H1 (cell line): Measurements from ENCODE around the gene RAPH1. TPM values are rescaled to one million over a fixed set of nuclear protein-coding genes. Genes with fewer than 3 reads are reported as not detected.

Experiments used
- CTCF ChIA-PET: fragments of 300-600 bp; sonication (Branson Sonifier 250); formaldehyde crosslinking; loops from one replicate; lab custom pipeline; 2021; ENCODE audit not compliant: partially characterized antibody; lab: Charles Lee
- POLR2A ChIA-PET: fragments of 300-600 bp; sonication (Branson Sonifier 250); formaldehyde crosslinking; loops from one replicate; lab custom pipeline; 2021; ENCODE audit warnings: inconsistent platforms; ENCODE audit not compliant: partially characterized antibody; lab: Charles Lee
- DNase-seq, 2 experiments: peaks; one replicate each; pipeline versions ENCODE4 v3.0.0 to v3.0.0-alpha.2; 2010 to 2022; ENCODE audit warnings: low spot score in 2 of 2, low read depth in 1 of 2, mixed read lengths in 1 of 2
- FAIRE-seq: peaks from 2 replicates; lab custom pipeline; 2011; peaks lifted over from hg19 to GRCh38; lab: Jason Lieb, UNC
- H2AFZ ChIP-seq: 2 replicates; pipeline ENCODE4 v1.8.1; 2012; ENCODE audit warnings: low read length, inconsistent platforms
- H2AK5ac ChIP-seq: 2 replicates; pipeline ENCODE4 v1.6.1; 2013; ENCODE audit warnings: low read depth, low read length
- H2BK120ac ChIP-seq: replicated peaks from 2 replicates; pipeline ENCODE3; 2013; ENCODE audit warnings: low read depth, low read length, inconsistent platforms
- H2BK12ac ChIP-seq: 2 replicates; pipeline ENCODE4 v1.6.1; 2013; ENCODE audit warnings: low read depth, low read length
- H2BK15ac ChIP-seq: 2 replicates; pipeline ENCODE4 v1.6.1; 2013; ENCODE audit warnings: low read length
- H2BK20ac ChIP-seq: 2 replicates; pipeline ENCODE4 v1.6.1; 2013; ENCODE audit warnings: low read length
- H2BK5ac ChIP-seq: 2 replicates; pipeline ENCODE4 v1.6.1; 2013; ENCODE audit warnings: low read depth, low read length
- H3K14ac ChIP-seq: 2 replicates; pipeline ENCODE4 v1.6.1; 2013; ENCODE audit warnings: inconsistent platforms; ENCODE audit not compliant: insufficient read length
- H3K18ac ChIP-seq: 2 replicates; pipeline ENCODE4 v1.6.1; 2013; ENCODE audit warnings: low read length; ENCODE audit errors: extremely low read depth
- H3K23ac ChIP-seq: 2 replicates; pipeline ENCODE4 v1.6.1; 2013; ENCODE audit warnings: inconsistent platforms; ENCODE audit not compliant: insufficient read length
- H3K23me2 ChIP-seq: 2 replicates; pipeline ENCODE4 v1.6.1; 2013; ENCODE audit warnings: low read depth, low read length
- H3K27ac ChIP-seq: 2 replicates; pipeline ENCODE4 v1.6.1; 2011; ENCODE audit warnings: low read depth, low read length, inconsistent platforms
- H3K27me3 ChIP-seq, 4 experiments: replicated peaks in 1 of 4; 1 replicate in 1 of 4; 2 replicates in 3 of 4; pipeline versions ENCODE4 v1.6.1 to v1.8.1; 2011 to 2013; ENCODE audit warnings: low read length in 3 of 4, mild to moderate bottlenecking in 3 of 4, inconsistent platforms in 2 of 4, mixed read lengths in 2 of 4, moderate library complexity in 1 of 4; ENCODE audit not compliant: control insufficient read depth in 3 of 4, insufficient read depth in 3 of 4; ENCODE audit errors: extremely low read depth in 1 of 4
- H3K36me3 ChIP-seq, 4 experiments: 2 replicates each; pipeline versions ENCODE4 v1.6.1 to v1.8.1; 2011 to 2013; ENCODE audit warnings: mild to moderate bottlenecking in 4 of 4, low read length in 3 of 4, moderate library complexity in 2 of 4, control low read depth in 1 of 4, inconsistent platforms in 1 of 4; ENCODE audit not compliant: insufficient read depth in 4 of 4, control insufficient read depth in 2 of 4
- H3K4ac ChIP-seq: replicated peaks from 2 replicates; pipeline ENCODE3; 2013; ENCODE audit warnings: low read length, low read depth, mixed read lengths, inconsistent platforms; ENCODE audit not compliant: insufficient read length
- H3K4me1 ChIP-seq, 4 experiments: replicated peaks in 1 of 4; 1 replicate in 1 of 4; 2 replicates in 3 of 4; pipeline versions ENCODE4 v1.6.1 to v1.8.1; 2011 to 2013; ENCODE audit warnings: low read length in 3 of 4, inconsistent platforms in 2 of 4, mixed read lengths in 1 of 4; ENCODE audit not compliant: insufficient read depth in 4 of 4, control insufficient read depth in 3 of 4
- H3K4me2 ChIP-seq, 2 experiments: 2 replicates each; pipeline versions ENCODE4 v1.6.1 to v1.8.1; 2011 to 2013; ENCODE audit warnings: low read depth in 2 of 2, low read length in 2 of 2, control low read depth in 1 of 2, inconsistent platforms in 1 of 2, mild to moderate bottlenecking in 1 of 2; ENCODE audit not compliant: insufficient read depth in 1 of 2
- H3K4me3 ChIP-seq, 4 experiments: fragments of 200-600, 300-600 bp in 1 of 4; sonication (generic), shearing (Covaris generic), sonication (Bioruptor Twin) in 1 of 4; 2 replicates each; pipeline versions ENCODE4 v1.5.1 to v1.8.1; 2011 to 2016; ENCODE audit warnings: low read length in 4 of 4, low read depth in 3 of 4, control low read depth in 2 of 4, inconsistent platforms in 2 of 4, mild to moderate bottlenecking in 2 of 4, mixed read lengths in 1 of 4, moderate library complexity in 1 of 4; ENCODE audit not compliant: insufficient read depth in 2 of 4; ENCODE audit errors: extremely low read depth in 1 of 4
- H3K56ac ChIP-seq: replicated peaks from 2 replicates; pipeline ENCODE3; 2013; ENCODE audit warnings: low read depth, mild to moderate bottlenecking, mixed read lengths, low read length, inconsistent platforms; ENCODE audit not compliant: insufficient read length
- H3K79me1 ChIP-seq: 2 replicates; pipeline ENCODE4 v1.6.1; 2013; ENCODE audit warnings: low read depth, low read length, control low read depth
- H3K79me2 ChIP-seq, 2 experiments: 2 replicates each; pipeline versions ENCODE4 v1.6.1 to v1.8.1; 2012 to 2013; ENCODE audit warnings: low read length in 2 of 2, mild to moderate bottlenecking in 2 of 2, inconsistent platforms in 1 of 2; ENCODE audit not compliant: insufficient read depth in 2 of 2, control insufficient read depth in 1 of 2
- H3K9ac ChIP-seq, 4 experiments: replicated peaks in 1 of 4; 1 replicate in 1 of 4; 2 replicates in 3 of 4; pipeline versions ENCODE4 v1.6.1 to v1.8.1; 2011 to 2013; ENCODE audit warnings: low read depth in 3 of 4, low read length in 3 of 4, control low read depth in 2 of 4, mild to moderate bottlenecking in 2 of 4, moderate library complexity in 2 of 4, inconsistent platforms in 1 of 4; ENCODE audit errors: extremely low read depth in 1 of 4
- H3K9me3 ChIP-seq, 2 experiments: 2 replicates each; pipeline versions ENCODE4 v1.6.1 to v1.8.1; 2012 to 2013; ENCODE audit warnings: mild to moderate bottlenecking in 2 of 2, moderate library complexity in 2 of 2, control low read depth in 1 of 2, inconsistent platforms in 1 of 2, low read depth in 1 of 2, low read length in 1 of 2, mixed read lengths in 1 of 2; ENCODE audit not compliant: insufficient read depth in 2 of 2
- H4K20me1 ChIP-seq, 2 experiments: replicated peaks in 1 of 2; 2 replicates each; pipeline versions ENCODE3 to v1.8.1; 2011 to 2013; ENCODE audit warnings: inconsistent platforms in 2 of 2, low read length in 2 of 2, mild to moderate bottlenecking in 1 of 2; ENCODE audit not compliant: insufficient read depth in 2 of 2, control insufficient read depth in 1 of 2
- H4K5ac ChIP-seq: 2 replicates; pipeline ENCODE4 v1.6.1; 2013; ENCODE audit warnings: low read length, low read depth, mixed read lengths, inconsistent platforms; ENCODE audit not compliant: insufficient read length
- H4K8ac ChIP-seq: 2 replicates; pipeline ENCODE4 v1.8.0; 2013; ENCODE audit warnings: mild to moderate bottlenecking, moderate library complexity, low read length, inconsistent platforms; ENCODE audit not compliant: insufficient read depth; ENCODE audit errors: extremely low read depth
- H4K91ac ChIP-seq: replicated peaks from 2 replicates; pipeline ENCODE3; 2013; ENCODE audit warnings: low read length, mixed read lengths, inconsistent platforms; ENCODE audit not compliant: insufficient read length
- CREB1 ChIP-seq: IDR thresholded peaks from 2 replicates; pipeline ENCODE4 v1.6.1; 2012; ENCODE audit warnings: inconsistent platforms
- FOSL1 ChIP-seq: IDR thresholded peaks from 2 replicates; pipeline ENCODE4 v1.6.1; 2011; ENCODE audit warnings: mild to moderate bottlenecking, low read depth, low read length, moderate library complexity; ENCODE audit not compliant: insufficient read depth
- SP4 ChIP-seq: IDR thresholded peaks from 2 replicates; pipeline ENCODE4 v1.6.1; 2012; ENCODE audit warnings: low read length, inconsistent platforms
- TEAD4 ChIP-seq: IDR thresholded peaks from 2 replicates; pipeline ENCODE4 v1.6.1; 2012; ENCODE audit warnings: low read depth, low read length, inconsistent platforms, mixed read lengths
- WGBS, 2 experiments: shearing (Covaris generic) in 1 of 2; methylation state at CpG; one replicate each; pipeline versions ENCODE4 v1.1.6 to v1.1.7; 2013 to 2015; ENCODE audit warnings: low lambda C conversion rate in 2 of 2, mixed read lengths in 2 of 2, inconsistent platforms in 1 of 2, low coverage in 1 of 2, missing lambda C conversion rate in 1 of 2; ENCODE audit not compliant: insufficient replicate concordance in 2 of 2, insufficient coverage in 1 of 2, insufficient read length in 1 of 2; ENCODE audit errors: extremely low coverage in 1 of 2, missing lambda C conversion rate in 1 of 2; 5-methylcytosine and 5-hydroxymethylcytosine counted together
- polyA plus RNA-seq, 7 experiments: library from polyadenylated mRNA; depleted of rRNA in 3 of 7; stranded (reverse) in 5 of 7; unstranded in 2 of 7; fragments of >200 nt in 5 of 7; fragments of 200-250 nt in 2 of 7; gene quantifications; 1 replicate in 5 of 7; 2 replicates in 1 of 7; 4 replicates in 1 of 7; pipeline versions ENCODE4 v1.2.1 to v1.2.3, GENCODE V29; 2011 to 2013; ENCODE audit warnings: missing spikeins in 2 of 7, mixed read lengths in 2 of 7
- total RNA-seq: library from RNA; stranded (reverse); fragmentation: NEBNext Ultra II Directional; extraction: Animal tissue kit (Norgen Biotek cat#: 25700); gene quantifications from 2 replicates; pipeline ENCODE4 v1.2.1, GENCODE V29; 2021
- TF ChIP-seq, protein P1 (sequence below): IDR thresholded peaks from 2 replicates; pipeline ENCODE4 v1.6.1; 2012; ENCODE audit warnings: low read length, inconsistent platforms

The RAPH1 gene
- total and polyA plus RNA-seq, 2 of the 8 experiments (the other 6 are each of a cell fraction or from before 2014, with no cell fraction given), result 3.8 to 27.4 TPM

DNA sequence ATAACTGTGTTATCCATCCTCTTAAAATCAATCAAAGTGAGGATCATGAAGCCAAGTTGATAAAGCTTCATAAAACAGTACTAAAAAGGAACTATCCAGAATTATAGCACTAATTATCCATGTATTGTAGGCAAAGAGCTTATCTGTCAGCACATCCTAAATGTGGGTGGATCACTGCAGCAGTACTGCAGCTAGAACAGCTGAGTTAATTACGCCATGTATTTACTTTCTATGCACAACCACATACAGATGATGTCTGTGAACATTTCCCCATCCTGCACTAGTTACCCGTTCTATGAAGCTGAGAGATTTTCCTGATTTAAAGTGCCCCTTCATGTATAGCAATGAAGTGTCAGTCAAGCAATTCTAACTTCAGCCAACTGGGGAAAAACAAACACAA, 96.6 kb downstream of the RAPH1 start:
- 87% methylated on average over 2 of the region's 2 CpGs; no CpG with 5 or more reads in 1 of the 2 experiments for WGBS, 2 experiments
- no peak overlapping the region for H4K8ac ChIP-seq
- no peak overlapping the region for H3K9ac ChIP-seq
- H3K27me3 ChIP-seq, result no peaks in the 10 kb centered on the region
- no peak overlapping the region for H2BK12ac ChIP-seq
- H2BK120ac ChIP-seq, result no peak overlapping the region
- H4K20me1 ChIP-seq, result peaks cover 0 to 8% of the 10 kb centered on the region in 2 experiments
- H4K5ac ChIP-seq, result no peak overlapping the region
- no peaks in the 10 kb centered on the region for H3K79me1 ChIP-seq
- POLR2A ChIA-PET, result interaction anchor here (1.4 kb wide), 1 partner anchor 10 kb away, joined by 3 read pairs; no protein-coding TSS in a partner anchor
- H3K14ac ChIP-seq, result no peak overlapping the region
- no peak overlapping the region for H4K91ac ChIP-seq
- no peak overlapping the region for H3K4me2 ChIP-seq
- no peak overlapping the region for H3K18ac ChIP-seq
- H3K79me2 ChIP-seq, result no peaks in the 10 kb centered on the region
- no peak overlapping the region for H2AFZ ChIP-seq
- no peak overlapping the region for H2BK15ac ChIP-seq
- DNase-seq (no peak), FAIRE-seq (no peak)
- no peaks in the 10 kb centered on the region for H3K23me2 ChIP-seq
- CTCF ChIA-PET, result interaction anchor here (0.6 to 1.1 kb wide), 2 partner anchors 15 to 377 kb away, joined by 3 to 4 read pairs; no protein-coding TSS in a partner anchor
- no peak overlapping the region for H2BK20ac ChIP-seq
- no peak overlapping the region for H3K56ac ChIP-seq
- no peak overlapping the region for H2BK5ac ChIP-seq
- peaks cover 0 to 24% (median 9%) of the 10 kb centered on the region in 4 experiments; a peak in 5 of 8 replicates for H3K36me3 ChIP-seq
- no peak overlapping the region for H3K4ac ChIP-seq
- no peaks in the 10 kb centered on the region; a peak in 1 of 7 replicates for H3K4me1 ChIP-seq
- no peaks in the 10 kb centered on the region for H3K9me3 ChIP-seq
- no peak overlapping the region for H2AK5ac ChIP-seq
- H3K4me3 ChIP-seq, result no peak overlapping the region
- H3K27ac ChIP-seq, result no peak overlapping the region
- H3K23ac ChIP-seq, result no peak overlapping the region
- TF ChIP-seq TEAD4, result no peak
- no peak for TF ChIP-seq FOSL1
- TF ChIP-seq, protein P1, sequence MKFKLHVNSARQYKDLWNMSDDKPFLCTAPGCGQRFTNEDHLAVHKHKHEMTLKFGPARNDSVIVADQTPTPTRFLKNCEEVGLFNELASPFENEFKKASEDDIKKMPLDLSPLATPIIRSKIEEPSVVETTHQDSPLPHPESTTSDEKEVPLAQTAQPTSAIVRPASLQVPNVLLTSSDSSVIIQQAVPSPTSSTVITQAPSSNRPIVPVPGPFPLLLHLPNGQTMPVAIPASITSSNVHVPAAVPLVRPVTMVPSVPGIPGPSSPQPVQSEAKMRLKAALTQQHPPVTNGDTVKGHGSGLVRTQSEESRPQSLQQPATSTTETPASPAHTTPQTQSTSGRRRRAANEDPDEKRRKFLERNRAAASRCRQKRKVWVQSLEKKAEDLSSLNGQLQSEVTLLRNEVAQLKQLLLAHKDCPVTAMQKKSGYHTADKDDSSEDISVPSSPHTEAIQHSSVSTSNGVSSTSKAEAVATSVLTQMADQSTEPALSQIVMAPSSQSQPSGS, result no peak
- TF ChIP-seq SP4, result no peak
- no peak for TF ChIP-seq CREB1
